Measurements from ENCODE around the gene YWHAH.
A peak's percentile ranks its signal among the peaks of the same experiment; 100 is the strongest.
"Not testable (repeated sequence)": the region's sequence is repeated elsewhere in the genome, so short reads cannot be mapped to it uniquely, and the experiment has no call there.

Gene YWHAH

GRCh38 chr22:31977141-31977841 lies 33.0 kb downstream of the YWHAH start:
- ATAC-seq: peak; percentile 98
- TF ChIP-seq CSRNP3 (CRISPR knock-in tag; IDR thresholded peaks at IDR 0.05): no peak
- TF ChIP-seq RARB (CRISPR knock-in tag; IDR thresholded peaks at IDR 0.05): no peak
- TF ChIP-seq ZFP3 (CRISPR knock-in tag; IDR thresholded peaks at IDR 0.05): no peak
- TF ChIP-seq ZNF8 (CRISPR knock-in tag; IDR thresholded peaks at IDR 0.05): no peak
- no peak for TF ChIP-seq ISL1 (CRISPR knock-in tag; IDR thresholded peaks at IDR 0.05)
- TF ChIP-seq TCF4 (CRISPR knock-in tag; IDR thresholded peaks at IDR 0.05; ENCODE audit: borderline replicate concordance): no peak
- TF ChIP-seq OSR1 (CRISPR knock-in tag; IDR thresholded peaks at IDR 0.05): no peak
- no peak for TF ChIP-seq ZFP30 (CRISPR knock-in tag; IDR thresholded peaks at IDR 0.05)
- no peak for TF ChIP-seq SNAI2 (CRISPR knock-in tag; IDR thresholded peaks at IDR 0.05)
- no peak for TF ChIP-seq PATZ1 (CRISPR knock-in tag; IDR thresholded peaks at IDR 0.05; ENCODE audit: borderline replicate concordance)

GRCh38 chr22:31977939-31978338 lies 33.6 kb downstream of the YWHAH start:
- no peak for ATAC-seq
- no peak for TF ChIP-seq ZFP30 (CRISPR knock-in tag; IDR thresholded peaks at IDR 0.05)
- no peak for TF ChIP-seq TOX (CRISPR knock-in tag; IDR thresholded peaks at IDR 0.05; ENCODE audit: borderline replicate concordance)
- no peak for TF ChIP-seq ESRRG (CRISPR knock-in tag; IDR thresholded peaks at IDR 0.05)
- TF ChIP-seq PATZ1 (CRISPR knock-in tag; IDR thresholded peaks at IDR 0.05; ENCODE audit: borderline replicate concordance): no peak
- no peak for TF ChIP-seq TCF4 (CRISPR knock-in tag; IDR thresholded peaks at IDR 0.05; ENCODE audit: borderline replicate concordance)
- no peak for TF ChIP-seq ARNTL (CRISPR knock-in tag; IDR thresholded peaks at IDR 0.05; ENCODE audit: borderline replicate concordance, low read depth)
- no peak for TF ChIP-seq CSDC2 (CRISPR knock-in tag; IDR thresholded peaks at IDR 0.05)
- TF ChIP-seq CSRNP3 (CRISPR knock-in tag; IDR thresholded peaks at IDR 0.05): no peak
- no peak for TF ChIP-seq GLIS3 (CRISPR knock-in tag; IDR thresholded peaks at IDR 0.05)
- no peak for TF ChIP-seq OSR1 (CRISPR knock-in tag; IDR thresholded peaks at IDR 0.05)
- no peak for TF ChIP-seq ISL1 (CRISPR knock-in tag; IDR thresholded peaks at IDR 0.05)
- no peak for TF ChIP-seq POU6F1 (CRISPR knock-in tag; IDR thresholded peaks at IDR 0.05; ENCODE audit: borderline replicate concordance, low read depth)
- TF ChIP-seq ZFP3 (CRISPR knock-in tag; IDR thresholded peaks at IDR 0.05): no peak
- TF ChIP-seq ZNF70 (CRISPR knock-in tag; IDR thresholded peaks at IDR 0.05): no peak
- no peak for TF ChIP-seq ZNF565 (CRISPR knock-in tag; conservative IDR thresholded peaks at IDR 0.05; ENCODE audit: low read depth)
- no peak for TF ChIP-seq SNAI2 (CRISPR knock-in tag; IDR thresholded peaks at IDR 0.05)
- no peak for TF ChIP-seq ZNF8 (CRISPR knock-in tag; IDR thresholded peaks at IDR 0.05)
- no peak for TF ChIP-seq RARB (CRISPR knock-in tag; IDR thresholded peaks at IDR 0.05)

GRCh38 chr22:31980628-31981027 lies 36.3 kb downstream of the YWHAH start:
- no peak for ATAC-seq
- no peak for TF ChIP-seq ZNF8 (CRISPR knock-in tag; IDR thresholded peaks at IDR 0.05)

- ATAC-seq: not testable (repeated sequence)
Measured at GRCh38 chr22:31981976-31982375, 37.6 kb downstream of the YWHAH start.

Data from SK-N-SH treated with all-trans-retinoic acid at 6 μM for 48 hours (cell line).